HFF-Myc (cell line): Measurements from ENCODE around the gene ERG28.

ENCODE experiments used
- DNase-seq: peaks from one replicate; pipeline ENCODE4 v3.0.0-alpha.2; 2011; ENCODE audit warnings: low read depth; ENCODE audit errors: extremely low read depth
- H3K4me3 ChIP-seq: replicated peaks from 2 replicates; pipeline ENCODE4 v1.5.1; 2011; ENCODE audit warnings: low read depth, mild to moderate bottlenecking, control low read depth, low read length
- TF ChIP-seq, protein P1 (sequence below): IDR thresholded peaks from 2 replicates; pipeline ENCODE4 v1.5.1; 2012; ENCODE audit warnings: mild to moderate bottlenecking, low read depth, low read length, control low read depth; ENCODE audit errors: missing control alignments

The ERG28 gene

GRCh38 chr14:75660630-75661498 lies at the start of gene ERG28, which contains the start of gene TTLL5:
Gene ERG28 (minus strand): TSS chr14:75660876. CDS start chr14:75657502, 3,374 bp downstream.
Gene TTLL5 (plus strand): TSS chr14:75661246. CDS start chr14:75663150, 1,904 bp downstream.
- H3K4me3 ChIP-seq, result peak within 1 kb of the TSS; percentile 79
- TF ChIP-seq, protein P1, sequence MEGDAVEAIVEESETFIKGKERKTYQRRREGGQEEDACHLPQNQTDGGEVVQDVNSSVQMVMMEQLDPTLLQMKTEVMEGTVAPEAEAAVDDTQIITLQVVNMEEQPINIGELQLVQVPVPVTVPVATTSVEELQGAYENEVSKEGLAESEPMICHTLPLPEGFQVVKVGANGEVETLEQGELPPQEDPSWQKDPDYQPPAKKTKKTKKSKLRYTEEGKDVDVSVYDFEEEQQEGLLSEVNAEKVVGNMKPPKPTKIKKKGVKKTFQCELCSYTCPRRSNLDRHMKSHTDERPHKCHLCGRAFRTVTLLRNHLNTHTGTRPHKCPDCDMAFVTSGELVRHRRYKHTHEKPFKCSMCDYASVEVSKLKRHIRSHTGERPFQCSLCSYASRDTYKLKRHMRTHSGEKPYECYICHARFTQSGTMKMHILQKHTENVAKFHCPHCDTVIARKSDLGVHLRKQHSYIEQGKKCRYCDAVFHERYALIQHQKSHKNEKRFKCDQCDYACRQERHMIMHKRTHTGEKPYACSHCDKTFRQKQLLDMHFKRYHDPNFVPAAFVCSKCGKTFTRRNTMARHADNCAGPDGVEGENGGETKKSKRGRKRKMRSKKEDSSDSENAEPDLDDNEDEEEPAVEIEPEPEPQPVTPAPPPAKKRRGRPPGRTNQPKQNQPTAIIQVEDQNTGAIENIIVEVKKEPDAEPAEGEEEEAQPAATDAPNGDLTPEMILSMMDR, result no peak
- peak; percentile 95 for DNase-seq

GRCh38 chr14:75709207-75709812 lies 48.6 kb upstream of the ERG28 start:
- peak; percentile 70 for DNase-seq
- H3K4me3 ChIP-seq, result no peak overlapping the region
- TF ChIP-seq, protein P1, result peak; percentile 85

- no peak for DNase-seq
- TF ChIP-seq, protein P1, result no peak
Observed at GRCh38 chr14:75705014-75705413, 44.3 kb upstream of the ERG28 start.

GRCh38 chr14:75703467-75703866 lies 42.8 kb upstream of the ERG28 start:
- no peak overlapping the region for H3K4me3 ChIP-seq

More at GRCh38 chr14:75705014-75705413, 44.3 kb upstream of the ERG28 start:
- no peak overlapping the region for H3K4me3 ChIP-seq

GRCh38 chr14:75702616-75703261 lies 42.1 kb upstream of the ERG28 start:
- TF ChIP-seq, protein P1, result no peak
- DNase-seq, result no peak
- no peak overlapping the region for H3K4me3 ChIP-seq

More at GRCh38 chr14:75703467-75703866, 42.8 kb upstream of the ERG28 start:
- TF ChIP-seq, protein P1, result no peak
- no peak for DNase-seq

- TF ChIP-seq, protein P1, result no peak
Observed at GRCh38 chr14:75702122-75702521, 41.4 kb upstream of the ERG28 start.

More at GRCh38 chr14:75702122-75702521, 41.4 kb upstream of the ERG28 start:
- H3K4me3 ChIP-seq, result no peak overlapping the region
- no peak for DNase-seq
